ENCODE measurements around the gene ENTPD8.
"Not testable (repeated sequence)": the region's sequence is repeated elsewhere in the genome, so short reads cannot be mapped to it uniquely, and the experiment has no call there.

ENTPD8 gene

DNA sequence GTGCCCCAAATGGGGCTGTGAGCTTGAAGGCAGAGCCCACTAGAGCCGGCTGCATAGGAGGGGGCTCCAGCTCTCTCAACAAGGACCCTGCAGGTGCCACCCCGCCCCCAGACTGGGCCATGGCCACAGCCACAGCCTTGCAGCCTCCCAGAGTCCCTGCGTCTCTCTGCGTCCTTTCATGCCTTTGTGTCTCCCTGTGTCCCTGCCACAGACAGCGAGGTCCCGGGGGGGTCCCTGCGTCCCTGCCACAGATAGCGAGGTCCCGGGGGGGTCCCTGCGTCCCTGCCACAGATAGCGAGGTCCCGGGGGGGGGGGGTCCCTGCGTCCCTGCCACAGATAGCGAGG is 11.6 kb downstream of the ENTPD8 start:
- DNase-seq: peak; percentile 6

DNA sequence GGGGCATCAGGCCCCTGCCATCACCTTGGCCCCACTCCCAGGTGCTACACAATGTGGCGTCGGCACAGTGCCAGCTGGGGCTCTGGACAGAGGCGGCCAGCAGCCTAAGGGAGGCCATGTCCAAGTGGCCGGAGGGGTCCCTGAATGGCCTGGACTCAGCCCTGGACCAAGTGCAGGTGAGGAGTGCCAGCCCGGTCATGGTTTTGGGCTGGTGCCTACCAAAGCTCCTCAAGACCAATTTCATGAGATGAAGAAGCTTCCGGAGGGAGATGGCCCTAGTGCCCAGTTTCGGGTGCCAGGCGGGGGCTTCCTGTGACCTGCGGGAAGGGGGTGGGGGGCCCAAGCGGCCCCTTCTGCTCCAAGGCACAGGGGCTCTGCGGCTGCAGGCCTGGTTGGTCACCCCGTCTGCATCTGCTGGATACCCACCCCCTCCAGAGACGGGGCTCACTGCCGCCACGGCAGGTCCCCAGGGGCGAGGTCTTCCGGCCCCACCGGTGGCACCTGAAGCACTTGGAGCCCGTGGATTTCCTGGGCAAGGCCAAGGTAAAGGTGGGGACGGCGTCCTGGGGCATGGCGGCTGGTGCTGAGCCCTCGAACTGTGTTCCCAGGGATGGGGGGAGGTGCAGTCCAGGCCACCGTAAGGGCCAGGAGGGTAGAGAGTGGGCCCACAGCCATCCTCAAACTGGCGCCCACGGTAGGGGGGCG is 12.2 kb downstream of the ENTPD8 start:
- no peak for DNase-seq

DNA sequence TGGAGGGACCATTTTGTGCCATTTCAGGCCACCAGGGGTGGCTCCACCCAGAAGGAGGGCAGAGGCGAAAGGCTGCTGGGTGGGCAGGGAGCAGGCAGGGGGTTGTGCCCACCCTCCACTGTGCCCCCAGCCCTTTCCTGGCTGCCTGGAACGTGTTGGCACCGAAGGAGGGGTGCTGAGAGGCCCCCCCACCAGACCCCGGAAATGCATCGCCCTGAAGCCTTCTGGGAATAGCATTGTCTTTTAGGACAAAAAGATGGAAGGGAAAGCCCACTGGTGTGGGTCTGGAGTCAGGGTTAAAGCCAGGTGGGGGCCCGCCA is 12.9 kb downstream of the ENTPD8 start:
- DNase-seq: no peak

DNA sequence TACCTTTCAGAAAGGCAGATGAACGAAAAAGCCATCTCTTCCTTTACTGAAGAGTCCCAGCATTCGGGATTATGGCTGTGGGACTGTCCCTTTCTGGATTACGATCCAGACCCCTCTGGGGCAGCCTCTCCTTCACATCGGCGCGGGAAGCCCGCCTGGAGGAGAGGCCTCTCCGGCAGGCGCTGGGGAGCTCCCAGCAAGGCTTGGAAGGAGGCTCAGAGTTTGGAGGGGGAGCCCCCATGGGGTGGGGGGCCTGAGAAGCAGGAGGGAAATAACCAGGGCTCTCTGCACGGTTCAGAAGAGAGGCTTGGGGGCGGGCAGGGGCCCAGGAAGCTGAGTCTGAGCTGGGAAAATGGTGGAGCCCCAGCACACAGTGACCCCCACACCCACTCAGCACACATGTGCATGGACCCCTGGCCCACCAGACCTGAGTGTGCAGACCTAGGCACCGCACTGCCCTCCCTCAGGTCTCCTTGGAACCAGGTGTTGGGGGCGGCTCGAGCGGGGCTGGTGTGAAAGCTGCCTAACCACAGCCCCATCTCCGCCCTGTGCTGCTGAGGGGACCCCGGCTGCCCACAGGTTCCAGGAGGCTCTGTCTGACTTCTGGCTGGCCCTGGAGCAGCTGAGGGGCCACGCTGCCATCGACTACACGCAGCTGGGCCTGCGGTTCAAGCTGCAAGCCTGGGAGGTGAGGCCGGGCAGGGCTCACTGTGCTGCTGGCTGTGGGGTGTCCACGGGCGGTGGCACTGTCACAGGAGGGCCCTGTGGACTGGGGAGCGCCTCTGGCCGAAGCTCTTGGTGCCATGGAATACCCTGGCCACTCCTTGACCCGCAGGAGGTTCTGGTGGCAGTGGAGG is 13.5 kb downstream of the ENTPD8 start:
- DNase-seq: no peak

DNA sequence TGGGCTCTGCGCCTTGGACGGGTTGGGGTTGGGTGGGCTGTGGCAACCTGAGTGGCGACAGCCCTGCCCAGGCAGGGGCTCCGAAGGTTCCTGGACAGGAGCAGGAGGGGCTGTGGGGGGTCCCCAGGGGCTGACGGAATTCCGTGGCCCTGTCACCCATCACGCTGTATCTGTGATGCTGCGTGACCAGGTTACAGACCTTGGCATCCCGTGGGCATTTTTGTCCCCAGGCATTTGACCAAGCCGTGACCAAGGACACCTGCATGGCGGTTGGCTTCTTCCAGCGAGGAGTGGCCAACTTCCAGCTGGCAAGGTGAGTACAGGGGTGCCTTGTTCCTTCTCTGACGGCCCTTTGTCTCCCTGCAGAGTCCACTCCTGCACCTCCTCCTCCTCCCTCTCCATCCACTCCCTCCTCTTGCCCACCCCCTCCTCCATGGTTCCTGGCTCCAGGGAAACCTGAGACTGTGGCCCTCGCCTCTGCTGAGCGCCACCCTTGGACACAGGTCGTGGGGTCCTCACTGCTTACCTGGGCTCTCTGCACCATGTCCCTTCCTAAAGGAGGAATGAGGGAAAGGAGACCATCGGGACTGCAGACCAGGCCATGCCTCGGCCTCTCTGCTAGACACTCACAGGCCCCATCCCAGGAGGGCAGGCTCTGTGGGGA is 15.0 kb downstream of the ENTPD8 start:
- no peak for DNase-seq

DNA sequence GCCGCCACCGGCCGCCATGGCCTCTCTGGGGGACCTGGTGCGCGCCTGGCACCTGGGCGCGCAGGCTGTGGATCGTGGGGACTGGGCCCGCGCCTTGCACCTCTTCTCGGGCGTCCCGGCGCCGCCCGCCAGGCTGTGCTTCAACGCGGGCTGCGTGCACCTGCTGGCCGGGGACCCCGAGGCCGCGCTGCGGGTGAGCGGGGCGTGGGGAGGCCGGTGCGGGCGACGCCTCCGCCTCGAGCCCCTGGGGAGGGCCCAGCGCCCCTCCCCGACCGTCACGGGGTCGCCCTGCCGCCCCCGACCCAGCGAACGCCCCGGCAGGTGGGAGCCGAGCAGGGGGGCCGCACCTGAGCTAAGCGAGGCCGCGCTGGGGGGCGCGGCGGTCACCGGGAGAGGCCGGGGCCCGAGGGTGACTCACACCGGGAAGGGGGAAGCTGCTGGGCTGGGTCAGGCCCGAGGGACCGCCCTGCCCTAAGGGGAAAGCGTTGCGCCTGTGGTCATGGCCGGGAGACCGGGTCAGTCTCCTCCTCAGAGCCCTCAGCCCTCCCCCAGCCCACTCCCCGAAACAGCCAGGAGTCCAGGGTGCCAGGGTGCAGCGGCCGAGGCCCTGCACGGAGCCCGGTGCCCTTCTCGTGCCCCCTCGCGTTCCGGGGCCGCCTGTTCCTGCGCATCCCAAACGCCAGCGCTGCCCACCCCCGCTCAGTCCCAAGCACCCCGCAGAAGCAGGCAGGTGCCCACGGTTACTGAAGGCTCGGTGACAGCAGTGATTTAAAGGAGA is 17.5 kb downstream of the ENTPD8 start:
- DNase-seq: no peak

DNA sequence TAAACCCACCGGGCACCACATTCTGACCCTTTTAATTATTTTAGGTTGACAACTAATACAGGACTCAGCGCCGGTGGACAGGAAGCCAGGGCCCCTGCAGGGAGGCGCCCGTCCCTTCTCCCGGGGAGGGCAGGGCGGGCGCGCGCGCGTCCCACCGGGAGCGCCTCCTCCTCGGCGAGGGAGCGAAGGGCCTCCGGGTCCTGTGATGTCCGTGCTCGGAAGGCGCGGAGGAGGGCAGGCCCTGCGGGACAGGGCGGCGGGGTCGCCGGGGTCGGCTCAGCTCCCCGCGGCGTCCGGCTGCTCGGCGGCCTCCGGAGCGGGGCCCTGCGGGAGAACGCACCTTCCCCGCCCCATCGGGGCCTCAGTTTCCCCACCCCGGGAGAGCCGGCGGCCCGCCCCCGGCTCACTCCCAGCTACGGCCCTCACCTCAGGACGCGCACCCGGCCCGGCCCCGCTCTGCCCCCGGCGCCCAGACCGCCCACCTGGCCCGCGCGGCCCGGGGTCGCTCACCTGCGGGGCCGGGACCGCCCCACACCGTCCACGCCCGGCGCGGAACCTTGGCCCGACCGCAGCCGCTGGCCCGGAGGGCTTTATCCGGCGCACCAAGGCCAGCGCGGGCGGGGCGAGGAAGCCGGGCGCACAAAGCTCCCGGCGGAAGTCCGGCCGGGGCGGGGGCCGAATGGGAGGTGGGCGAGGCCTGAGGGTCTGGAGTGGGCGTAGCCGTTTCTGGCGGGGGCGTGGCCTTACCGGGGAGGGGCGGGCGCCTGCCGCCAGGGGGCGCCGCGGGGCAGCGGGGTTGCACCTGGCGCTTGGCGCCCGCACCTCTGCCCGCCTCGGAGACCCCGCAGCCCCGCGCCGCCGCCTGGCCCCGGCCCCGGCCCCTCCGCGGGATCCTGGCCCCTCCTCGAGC is 18.3 kb downstream of the ENTPD8 start, which contains the start of the genes EXD3 and NOXA1:
Gene EXD3, minus strand, starts transcription at position 559 of the 910 bp plus-strand sequence. CDS start 27,805 bp downstream, outside the sequence.
Gene NOXA1, plus strand, starts transcription at position 790 of the 910 bp plus-strand sequence. CDS start 137 bp downstream, outside the sequence.
- DNase-seq: peak; percentile 90

DNA sequence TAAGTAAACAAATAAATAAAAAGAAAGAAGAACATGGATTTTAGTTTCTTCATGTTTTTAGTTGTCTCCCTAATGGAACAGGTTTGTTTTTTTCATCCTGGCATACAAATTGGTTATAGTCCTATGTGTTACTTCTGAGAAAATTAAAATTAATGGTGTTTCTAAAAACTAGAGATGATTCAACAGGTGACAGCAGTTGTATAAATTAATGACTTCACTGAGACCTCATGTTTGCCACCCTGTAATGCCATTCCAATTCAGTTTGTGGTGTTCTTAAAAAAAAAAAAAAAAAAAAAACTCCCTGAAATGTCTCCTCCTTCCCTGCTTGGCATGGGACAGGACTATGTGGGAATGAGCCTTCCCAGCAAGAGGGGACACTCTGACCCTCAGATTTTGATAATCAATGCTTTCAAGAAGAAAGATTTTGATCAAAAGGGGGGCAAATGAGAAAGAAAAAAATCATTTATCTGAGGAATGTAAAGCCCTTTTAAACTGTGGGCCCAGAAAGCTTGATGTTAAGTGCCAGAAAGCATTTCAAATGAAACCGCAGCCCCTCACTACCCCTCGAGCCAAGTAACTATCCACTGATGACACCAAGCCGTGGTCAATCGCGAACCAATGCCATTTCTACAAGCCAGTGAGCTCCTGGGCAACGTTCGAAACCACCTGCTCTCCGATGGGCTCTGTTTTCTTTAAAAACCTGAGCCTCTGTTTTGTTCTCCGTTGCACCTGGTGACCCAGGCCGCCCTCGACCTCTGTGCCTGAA is 19.1 kb downstream of the ENTPD8 start:
- DNase-seq: no peak

DNA sequence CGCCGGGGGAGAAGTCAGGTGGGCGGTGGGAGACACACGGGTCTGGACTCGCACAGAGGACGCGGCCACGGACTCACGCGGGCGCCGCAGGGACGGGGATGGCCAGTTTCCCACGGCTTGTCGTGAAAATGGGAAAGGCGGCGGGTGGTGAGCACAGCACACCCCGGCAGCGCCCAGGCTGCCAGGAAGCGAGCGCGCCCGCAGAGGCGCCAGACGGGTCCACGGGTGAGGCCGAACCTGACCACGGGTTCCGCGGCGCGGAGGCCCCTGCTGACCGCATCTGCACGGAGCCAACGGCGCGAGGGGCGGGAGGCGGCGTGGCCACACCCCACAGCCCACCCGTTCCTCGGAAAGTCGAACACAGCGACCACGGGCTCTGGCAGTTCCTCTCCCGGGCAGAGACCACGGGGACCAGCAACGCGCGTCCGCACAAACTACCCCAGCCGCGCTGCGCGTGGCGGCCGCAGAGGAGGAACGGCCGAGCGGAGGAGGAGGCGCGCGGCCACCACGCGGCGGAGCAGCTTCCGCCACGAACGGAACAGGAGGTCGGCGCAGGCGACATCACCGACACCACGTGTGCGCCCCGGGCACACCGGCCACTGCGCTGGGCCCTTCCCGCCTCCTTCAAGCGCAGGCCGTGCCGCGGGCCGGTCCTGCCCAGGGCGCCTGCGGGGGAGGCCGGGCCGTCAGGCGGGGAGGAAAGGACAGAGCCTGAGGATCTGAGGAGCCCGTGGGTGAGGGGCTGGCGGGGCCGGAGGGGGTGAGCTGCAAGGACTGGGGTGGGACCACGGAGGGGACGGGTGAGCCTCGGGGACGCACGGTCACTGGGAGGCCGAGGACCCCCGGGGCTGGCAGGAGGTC is 23.8 kb downstream of the ENTPD8 start:
- no peak for DNase-seq

DNA sequence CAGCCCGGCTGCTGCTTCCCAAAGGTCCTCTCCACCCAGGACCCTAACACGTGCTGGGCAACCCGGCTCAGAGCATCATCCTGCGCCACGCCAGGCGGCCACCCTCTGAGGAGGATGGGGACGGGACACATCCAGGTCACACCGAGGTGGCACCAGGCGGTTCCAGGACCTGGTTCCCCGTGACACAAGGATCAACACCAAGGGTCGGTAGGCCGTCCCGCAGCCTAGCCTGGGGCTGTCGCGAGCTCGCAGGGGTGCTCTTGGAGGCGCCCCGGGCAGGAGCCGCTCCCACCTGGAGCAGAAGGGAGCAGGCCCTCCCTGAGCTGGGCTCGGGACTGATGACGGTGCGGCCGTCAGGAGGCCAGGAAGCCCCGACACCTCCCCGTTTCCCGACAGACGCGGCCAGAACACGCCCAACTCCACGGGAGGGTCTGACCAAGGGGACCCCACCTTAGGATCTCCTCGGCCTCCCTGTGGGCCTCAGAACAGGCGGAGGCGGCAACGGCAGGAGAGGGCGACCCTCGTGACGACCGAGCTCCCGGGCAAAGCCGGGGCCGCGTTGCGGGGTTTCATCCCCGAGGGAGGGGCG is 24.5 kb downstream of the ENTPD8 start:
- DNase-seq: no peak

DNA sequence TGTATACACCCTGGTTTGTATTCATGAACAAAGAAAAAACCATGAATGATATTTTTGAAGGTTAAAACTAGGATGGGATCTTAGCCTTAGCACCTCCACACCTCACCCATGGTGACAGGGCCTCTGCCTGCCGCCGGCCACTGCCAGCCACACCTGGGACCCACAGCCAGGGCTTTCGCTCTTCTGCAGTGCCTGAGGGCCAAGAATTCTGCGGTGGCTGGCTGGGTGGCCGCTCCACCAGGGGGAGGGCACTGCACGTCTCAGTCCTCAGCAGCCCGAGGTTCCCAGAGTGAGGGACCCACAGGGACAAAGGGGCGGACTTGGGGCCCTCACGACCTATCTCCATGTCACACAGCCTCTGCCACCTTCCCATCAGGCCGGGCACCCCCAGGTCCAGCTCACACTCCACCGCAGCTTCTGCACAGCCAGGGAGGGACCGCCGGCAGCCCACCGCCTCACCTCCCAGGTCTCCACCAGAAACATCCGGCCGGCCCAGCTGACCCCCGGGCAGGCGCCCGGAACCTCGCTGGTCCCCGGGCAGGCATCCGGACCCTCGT is 25.1 kb downstream of the ENTPD8 start:
- DNase-seq: no peak

DNA sequence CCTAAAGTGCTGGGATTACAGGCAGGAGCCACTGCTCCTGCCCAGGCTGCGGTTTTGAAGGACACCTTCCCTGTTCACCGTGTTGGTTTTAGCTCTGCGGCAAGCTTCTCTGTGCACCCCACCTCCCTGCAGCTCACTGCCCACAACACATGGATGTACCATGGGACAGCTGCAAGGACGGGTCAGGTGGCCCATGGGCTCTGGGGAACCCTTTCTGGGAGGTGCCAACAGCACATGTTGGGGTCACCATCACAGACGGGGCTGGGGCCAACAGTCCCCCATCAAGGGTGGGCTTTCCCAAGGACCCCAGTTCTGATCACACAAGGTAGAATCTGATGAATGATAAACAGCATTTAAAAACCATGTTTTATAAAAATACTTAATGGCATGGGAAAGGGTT is 25.7 kb downstream of the ENTPD8 start:
- DNase-seq: no peak

DNA sequence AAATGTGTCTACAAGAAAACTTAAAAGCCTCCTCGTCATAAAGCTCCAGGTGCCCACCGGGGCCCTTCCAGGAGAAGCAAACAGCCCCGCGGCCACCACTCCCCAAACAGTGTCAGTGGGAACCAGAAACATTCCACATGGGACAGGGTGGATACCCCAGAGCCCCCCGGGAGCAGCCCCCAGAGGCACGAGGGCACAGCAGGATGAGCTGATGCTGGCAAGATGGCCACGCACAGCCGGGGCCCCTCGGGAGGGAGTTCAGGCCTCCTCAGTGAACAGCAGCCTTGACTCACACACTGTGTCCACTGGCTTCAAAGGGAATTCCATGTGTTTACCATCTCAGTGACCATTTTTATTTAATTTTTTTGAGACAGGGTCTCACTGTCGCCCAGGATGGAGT is 28.7 kb downstream of the ENTPD8 start:
- no peak for DNase-seq

DNA sequence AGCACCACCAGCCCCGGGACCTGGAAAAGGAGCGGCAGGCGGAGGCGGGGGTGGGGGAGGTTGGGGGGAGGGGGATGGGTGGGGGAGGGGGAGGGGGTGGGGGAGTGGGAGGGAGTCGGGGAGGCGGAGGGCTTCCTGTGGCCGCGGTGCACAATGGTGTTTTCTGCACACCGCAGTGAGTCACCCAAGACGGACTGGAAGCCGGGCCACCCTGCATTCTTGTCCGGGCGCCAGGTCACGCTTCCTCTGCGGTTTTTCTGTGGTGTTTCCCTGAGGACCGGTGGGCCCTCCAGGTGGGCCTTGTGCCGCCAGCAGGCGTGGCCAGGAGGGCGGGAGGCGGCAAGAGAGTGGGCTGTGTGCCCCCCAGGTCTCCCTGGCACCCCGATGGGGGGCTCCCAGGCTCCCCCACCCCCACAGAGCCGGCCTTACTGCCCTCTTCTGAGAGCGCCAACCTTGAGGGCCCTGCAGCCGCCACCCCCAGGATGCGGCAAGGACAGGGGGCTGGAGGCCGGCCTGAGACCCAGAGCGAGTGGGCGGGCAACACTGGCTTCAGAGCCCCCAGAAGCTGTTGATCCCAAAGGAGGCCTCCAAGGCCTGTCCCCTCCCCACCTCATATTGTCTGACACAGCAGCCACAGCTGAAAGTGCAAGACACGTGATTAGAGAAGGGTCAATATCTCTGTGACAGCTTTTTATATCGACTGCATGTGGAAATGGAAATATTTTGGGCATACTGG is 29.3 kb downstream of the ENTPD8 start:
- DNase-seq: no peak

DNA sequence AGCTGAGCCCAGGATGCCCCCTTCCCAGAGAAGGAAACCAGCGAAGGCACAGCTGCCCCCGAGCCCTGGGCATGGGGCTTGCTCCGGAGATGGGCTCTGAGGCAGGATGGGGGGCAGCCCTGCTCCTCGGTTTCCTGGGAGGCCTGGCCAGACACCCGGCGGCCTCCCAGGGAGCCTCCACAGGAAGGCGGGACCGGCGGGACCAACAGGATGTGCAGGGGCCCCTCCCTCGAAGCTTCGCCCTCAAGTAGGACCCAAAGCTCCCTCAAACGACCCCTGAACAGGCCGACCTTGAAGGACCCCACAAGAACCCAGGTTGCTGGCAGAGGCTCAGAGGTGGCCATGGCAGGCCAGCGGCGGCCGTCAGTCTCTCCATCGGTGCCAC is 29.9 kb downstream of the ENTPD8 start:
- no peak for DNase-seq

DNA sequence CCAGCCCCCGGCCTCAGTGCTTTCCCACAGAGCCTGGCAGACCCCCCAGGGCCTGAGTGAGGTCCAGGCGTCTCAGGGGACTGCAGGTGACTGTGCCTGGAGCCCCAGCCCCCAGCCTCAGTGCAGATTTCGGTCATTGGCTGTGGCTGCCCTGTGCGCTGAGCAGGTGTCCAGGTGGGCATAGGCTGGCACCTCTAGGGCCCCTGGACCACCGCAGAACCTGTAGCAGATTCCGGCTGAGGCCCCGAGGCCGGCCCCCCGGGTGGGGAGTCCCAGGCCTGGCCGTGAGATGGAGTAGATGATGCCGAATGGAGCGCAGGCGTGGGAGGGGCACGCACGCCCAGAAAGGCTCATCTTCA is 30.3 kb downstream of the ENTPD8 start:
- DNase-seq: no peak

DNA sequence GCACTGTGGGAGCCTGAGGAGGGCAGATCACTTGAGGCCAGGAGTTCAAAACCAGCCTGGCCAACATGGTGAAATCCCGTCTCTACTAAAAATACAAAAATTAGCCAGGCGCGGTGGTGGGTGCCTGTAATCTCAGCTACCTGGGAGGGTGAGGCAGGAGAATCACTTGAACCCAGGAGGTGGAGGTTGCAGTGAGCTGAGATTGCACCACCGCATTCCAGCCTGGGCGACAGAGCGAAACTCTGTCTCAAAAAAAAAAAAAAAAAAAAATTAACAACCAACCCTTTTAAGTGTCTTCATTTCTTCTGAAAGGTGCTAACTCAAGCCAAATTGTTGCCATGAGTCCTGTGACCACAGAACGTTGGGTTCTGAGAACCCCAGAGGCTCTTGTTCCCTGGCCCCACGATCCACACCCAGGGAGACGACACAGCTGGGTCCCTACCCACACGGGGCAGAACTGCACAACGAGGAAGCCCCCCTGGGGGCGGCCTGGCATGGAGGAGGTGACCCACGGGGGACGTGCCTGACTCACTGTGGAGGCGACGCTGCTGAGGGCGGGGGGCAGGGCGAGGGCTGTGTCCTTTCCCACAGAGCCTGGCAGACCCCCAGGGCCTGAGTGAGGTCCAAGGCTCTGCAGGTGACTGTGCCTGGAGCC is 30.8 kb downstream of the ENTPD8 start:
- DNase-seq: not testable (repeated sequence)

DNA sequence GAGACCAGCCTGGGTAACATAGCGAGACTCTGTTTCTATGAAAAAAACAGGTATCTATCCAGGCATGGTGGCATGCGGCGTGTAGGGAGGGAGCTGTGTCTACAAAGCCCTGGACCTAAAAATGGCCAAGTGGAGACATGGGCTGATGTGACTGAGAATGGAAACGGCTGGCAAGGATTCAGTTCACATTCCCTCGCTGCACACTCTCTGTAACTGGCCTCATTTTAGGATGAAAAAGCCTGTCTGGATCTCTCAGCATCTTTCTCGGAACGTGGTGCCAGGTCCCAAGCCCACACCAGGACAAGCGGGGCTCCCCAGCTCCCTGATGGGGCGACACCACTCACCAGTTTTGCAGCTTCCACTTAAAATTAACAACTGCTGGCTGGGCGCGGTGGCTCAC is 31.6 kb downstream of the ENTPD8 start:
- no peak for DNase-seq

Data from activated CD8-positive, alpha-beta memory T cell treated with anti-CD3 and anti-CD28 coated beads, Interleukin-2, amount 50 U/mL, for 4 hours (primary cell).